ENCODE measurements around the gene GBGT1.

Gene GBGT1

DNA sequence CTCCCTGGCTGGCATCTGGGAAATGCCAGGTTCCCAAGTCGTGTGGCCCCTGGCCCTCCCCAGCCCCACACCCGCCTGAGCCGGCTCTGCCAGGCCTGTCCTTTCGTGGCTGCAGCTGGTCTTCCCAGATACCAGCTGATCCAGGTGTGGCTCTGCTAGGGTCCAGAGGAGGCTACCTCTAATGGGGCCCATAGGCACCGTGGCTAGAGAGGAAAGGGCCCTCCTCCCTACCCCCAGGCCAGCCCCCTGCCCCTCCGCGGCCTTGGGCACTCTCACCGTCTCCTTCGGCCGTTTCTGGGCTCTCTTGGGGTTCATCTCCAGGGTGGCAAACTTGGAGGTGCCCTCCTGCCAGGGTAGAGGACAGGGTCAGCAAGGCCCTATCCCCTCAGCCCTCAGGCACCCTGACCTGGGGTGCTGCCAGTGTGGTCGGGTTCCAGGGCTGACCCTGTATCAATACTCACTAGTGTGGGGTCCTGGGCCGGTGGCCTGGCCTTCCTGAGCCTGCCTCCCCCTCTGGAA is 59.7 kb downstream of the GBGT1 start:
- no peak overlapping the region for H3K27ac ChIP-seq
- H4K20me1 ChIP-seq, result peaks cover 76% of the 10 kb centered on the region
- H3K36me3 ChIP-seq, result peaks cover 98% of the 10 kb centered on the region
- no peak overlapping the region for H3K9ac ChIP-seq
- peaks cover 3% of the 10 kb centered on the region for H3K9me3 ChIP-seq
- H3K4me1 ChIP-seq, result no peaks in the 10 kb centered on the region
- no peaks in the 10 kb centered on the region for H3K27me3 ChIP-seq
- H3K4me3 ChIP-seq, result no peak overlapping the region
- no peak overlapping the region for H3K4me2 ChIP-seq
- TF ChIP-seq Cebpa-rat (IDR thresholded peaks at IDR 0.05), result no peak

DNA sequence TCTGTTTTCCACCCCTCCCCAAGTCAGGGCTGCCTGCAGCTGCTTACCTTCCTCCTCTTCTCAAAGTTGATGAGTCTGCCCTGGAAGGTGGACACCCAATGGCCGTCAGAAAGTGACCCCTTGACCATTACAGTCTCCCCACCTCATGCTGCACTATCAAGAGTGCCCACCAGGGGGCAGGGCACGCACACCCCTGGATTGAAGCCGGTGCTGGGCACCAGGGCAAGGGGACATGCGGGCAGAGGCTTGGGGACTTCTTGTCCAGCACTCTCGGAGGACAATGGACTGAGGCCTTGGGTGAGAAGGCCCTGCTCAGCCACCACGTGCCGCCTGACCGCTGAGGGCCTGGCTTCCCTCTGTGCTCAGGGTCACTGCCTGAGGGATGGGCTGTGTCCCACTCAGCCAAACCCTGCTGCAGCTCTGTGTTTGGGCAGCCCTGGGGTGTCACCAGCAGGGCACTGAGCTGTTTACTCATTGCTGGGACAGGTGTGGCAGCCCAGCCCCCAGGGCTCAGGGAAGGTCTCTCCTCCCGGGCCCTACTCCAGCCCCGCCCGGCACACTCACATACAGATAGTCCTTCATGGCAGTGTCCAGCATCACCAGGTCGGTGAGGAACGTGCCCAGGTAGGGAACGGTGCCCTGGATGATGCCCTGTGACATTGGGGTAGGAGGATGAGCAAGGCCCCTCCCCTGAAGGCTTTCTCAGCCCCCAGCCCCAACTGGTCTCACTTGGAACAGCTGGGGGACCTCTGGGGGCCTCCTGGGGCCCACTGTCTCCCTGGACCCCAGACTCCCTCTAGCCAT is 60.3 kb downstream of the GBGT1 start:
- Histone ChIP-seq H3K4me2 (no peak overlapping the region), H4K20me1 (peaks cover 70% of the 10 kb centered on the region), H3K27me3 (no peaks in the 10 kb centered on the region), H3K27ac (no peak overlapping the region), H3K9me3 (peaks cover 9% of the 10 kb centered on the region), H3K9ac (no peak overlapping the region), H3K4me1 (no peaks in the 10 kb centered on the region), H3K36me3 (peaks cover 98% of the 10 kb centered on the region), H3K4me3 (no peak overlapping the region)
- TF ChIP-seq Cebpa-rat (IDR thresholded peaks at IDR 0.05), result no peak
